Adrenal gland (tissue), 12 donors: ENCODE measurements around the gene DFFB. TPM values are rescaled to one million over a fixed set of nuclear protein-coding genes. Genes with fewer than 3 reads are reported as not detected.

Experiments
- DNase-seq, 7 donors: peaks; one replicate each; pipeline ENCODE4 v3.0.0-alpha.2; 2019 to 2020
- H3K27ac ChIP-seq, 5 donors: fragments of 200-600 bp; sonication (generic) in 4 of 5; 1 replicate in 3 of 5; 2 replicates in 2 of 5; pipeline versions ENCODE4 v1.5.1 to v1.8.0; 2016 to 2020; ENCODE audit warnings: mild to moderate bottlenecking in 1 of 5
- H3K27me3 ChIP-seq: fragments of 200-600 bp; 2 replicates; pipeline ENCODE4 v1.8.0; 2021
- H3K36me3 ChIP-seq, 2 donors: fragments of 200-600 bp; replicated peaks in 1 of 2; 1 replicate in 1 of 2; 2 replicates in 1 of 2; pipeline versions ENCODE4 v1.5.1 to v1.8.0; 2018 to 2022
- H3K4me1 ChIP-seq, 2 donors: fragments of 200-600 bp; replicated peaks in 1 of 2; 1 replicate in 1 of 2; 2 replicates in 1 of 2; pipeline versions ENCODE4 v1.5.1 to v1.8.0; 2018 to 2021
- H3K4me3 ChIP-seq, 4 donors: fragments of 200-600 bp; sonication (generic) in 3 of 4; one replicate each; pipeline ENCODE4 v1.5.1; 2016 to 2018
- H3K9me3 ChIP-seq, 3 donors: fragments of 200-600 bp; sonication (generic) in 1 of 3; replicated peaks in 1 of 3; 1 replicate in 2 of 3; 2 replicates in 1 of 3; pipeline versions ENCODE4 v1.5.1 to v1.8.0; 2016 to 2021
- POLR2A ChIP-seq, 2 donors: fragments of 450-650 bp; IDR thresholded peaks; one replicate each; pipeline ENCODE4 v1.6.1; 2017; ENCODE audit warnings: antibody characterized with exemption in 2 of 2, mild to moderate bottlenecking in 2 of 2, moderate library complexity in 1 of 2
- WGBS, 4 donors: extraction: QIAGEN DNeasy Blood & Tissue Kit in 2 of 4; methylation state at CpG; one replicate each; pipeline versions ENCODE4 v1.1.5 to v1.1.7; 2013 to 2017; 5-methylcytosine and 5-hydroxymethylcytosine counted together
- intact Hi-C, 2 donors: fragments of 100-400 bp; cut with DNase I; formaldehyde crosslinking; loops; one replicate each; pipeline versions ENCODE4 v1.14.1 to v1.15.0; 2022 to 2023
- polyA plus RNA-seq, 3 donors: library from polyadenylated mRNA; stranded (reverse); fragments of 200-250 nt in 2 of 3; fragments of 350-450 nt in 1 of 3; fragmentation: Illumina TruSeq in 1 of 3; extraction: RNeasy Lipid Tissue Mini Kit (QIAGEN cat#74804) in 1 of 3; gene quantifications; one replicate each; pipeline ENCODE4 v1.2.3, GENCODE V29; 2013 to 2014
- total RNA-seq, 9 donors: library from RNA; depleted of rRNA in 4 of 9; stranded (reverse); fragments of >200 nt in 4 of 9; fragments of 120-200 nt in 1 of 9; fragmentation: NEBNext Ultra II Directional in 1 of 9; extraction: Animal tissue kit (Norgen Biotek cat#: 25700) in 1 of 9; gene quantifications; one replicate each; pipeline versions ENCODE4 v1.1.0 to v1.2.4, GENCODE V29; 2013 to 2023
- TF ChIP-seq, protein P1 (sequence below), 6 experiments: fragments of 450-650 bp in 4 of 6; fragments of 200-600 bp in 2 of 6; sonication (generic) in 1 of 6; IDR thresholded peaks; 1 replicate in 5 of 6; 2 replicates in 1 of 6; pipeline versions ENCODE4 v1.5.1 to v1.8.0; 2016 to 2021; ENCODE audit warnings: antibody characterized with exemption in 6 of 6, mild to moderate bottlenecking in 2 of 6, moderate library complexity in 1 of 6
- donor health status: healthy with polysubstance abuse.
- donor health status: Bipolar disorder and iron deficiency.
- donor health status: DM: yes; HTN: yes; CAD: no.
- donor health status: DM: no; HTN: no; CAD: no.
- donor health status: DM: no; HTN: no; CAD: no.
- donor health status: DM: yes; HTN: yes; CAD: no.

DFFB gene
- total and polyA plus RNA-seq, 12 donors, result 1.8 to 13.4 (median 5.2) TPM

DNA sequence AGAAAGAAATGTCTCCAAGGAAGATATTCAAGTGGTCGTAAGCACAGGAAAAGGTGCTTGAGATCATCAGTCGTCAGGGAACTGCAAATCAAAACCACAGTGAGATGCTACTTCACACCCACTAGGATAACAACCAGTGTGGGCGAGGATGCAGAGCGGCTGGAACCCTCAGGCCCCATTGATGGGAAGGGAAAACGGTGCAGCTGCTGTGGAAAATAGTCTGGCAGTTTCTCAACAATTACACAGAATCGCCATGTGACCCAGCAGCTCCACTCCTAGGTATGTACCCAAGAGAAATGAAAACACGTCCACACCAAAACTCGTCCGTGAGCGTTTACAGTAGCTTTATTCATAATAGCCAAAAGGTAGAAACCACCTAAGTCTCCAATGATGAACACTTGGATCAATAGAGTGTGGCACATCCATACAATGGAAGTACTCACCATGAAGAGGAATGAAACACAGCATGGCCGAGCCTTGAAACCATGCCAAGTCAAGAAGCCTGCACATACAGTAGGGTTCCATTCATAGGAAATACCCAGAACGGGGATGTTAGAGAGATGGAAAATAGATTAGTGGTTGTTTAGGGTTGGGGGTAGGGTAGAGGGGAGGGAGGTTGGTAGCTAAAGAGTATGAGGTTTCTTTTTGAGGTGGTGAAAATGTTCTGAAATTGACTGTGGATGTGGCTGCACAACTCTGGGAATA lies 6.1 kb downstream of the DFFB start:
- Histone ChIP-seq H3K9me3 (no peaks in the 10 kb centered on the region), H3K4me1 (peaks cover under 1 to 2% of the 10 kb centered on the region in 2 donors), H3K36me3 (no peaks in the 10 kb centered on the region), H3K4me3 (no peak overlapping the region), H3K27ac (no peak overlapping the region), H3K27me3 (no peaks in the 10 kb centered on the region)
- WGBS, 4 donors, result 83 to 88% (median 85%) methylated on average over 12 of the region's 12 CpGs
- no peak for TF ChIP-seq POLR2A (IDR thresholded peaks at IDR 0.05)
- TF ChIP-seq, protein P1, sequence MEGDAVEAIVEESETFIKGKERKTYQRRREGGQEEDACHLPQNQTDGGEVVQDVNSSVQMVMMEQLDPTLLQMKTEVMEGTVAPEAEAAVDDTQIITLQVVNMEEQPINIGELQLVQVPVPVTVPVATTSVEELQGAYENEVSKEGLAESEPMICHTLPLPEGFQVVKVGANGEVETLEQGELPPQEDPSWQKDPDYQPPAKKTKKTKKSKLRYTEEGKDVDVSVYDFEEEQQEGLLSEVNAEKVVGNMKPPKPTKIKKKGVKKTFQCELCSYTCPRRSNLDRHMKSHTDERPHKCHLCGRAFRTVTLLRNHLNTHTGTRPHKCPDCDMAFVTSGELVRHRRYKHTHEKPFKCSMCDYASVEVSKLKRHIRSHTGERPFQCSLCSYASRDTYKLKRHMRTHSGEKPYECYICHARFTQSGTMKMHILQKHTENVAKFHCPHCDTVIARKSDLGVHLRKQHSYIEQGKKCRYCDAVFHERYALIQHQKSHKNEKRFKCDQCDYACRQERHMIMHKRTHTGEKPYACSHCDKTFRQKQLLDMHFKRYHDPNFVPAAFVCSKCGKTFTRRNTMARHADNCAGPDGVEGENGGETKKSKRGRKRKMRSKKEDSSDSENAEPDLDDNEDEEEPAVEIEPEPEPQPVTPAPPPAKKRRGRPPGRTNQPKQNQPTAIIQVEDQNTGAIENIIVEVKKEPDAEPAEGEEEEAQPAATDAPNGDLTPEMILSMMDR (IDR thresholded peaks at IDR 0.05), result no peak
- DNase-seq, result no peak
- intact Hi-C loops, result no loop called here

- intact Hi-C loops, result no loop called here
- no peaks in the 10 kb centered on the region for H3K9me3 ChIP-seq
- H3K36me3 ChIP-seq, result peaks cover 0 to 7% of the 10 kb centered on the region in 2 donors
- H3K27ac ChIP-seq, result no peak overlapping the region
- no peak overlapping the region for H3K4me3 ChIP-seq
- 86 to 98% (median 90%) methylated on average over 6 of the region's 6 CpGs for WGBS, 4 donors
- no peak for DNase-seq
- TF ChIP-seq POLR2A (IDR thresholded peaks at IDR 0.05), result no peak
- TF ChIP-seq, protein P1 (IDR thresholded peaks at IDR 0.05), result no peak
- no peaks in the 10 kb centered on the region for H3K4me1 ChIP-seq
- no peaks in the 10 kb centered on the region for H3K27me3 ChIP-seq
Observed at GRCh38 chr1:3864884-3865283, 7.6 kb downstream of the DFFB start.

GRCh38 chr1:3865606-3866160 lies 8.4 kb downstream of the DFFB start:
- WGBS, 4 donors, result 79 to 89% (median 87%) methylated on average over 5 to 18 of the region's 18 CpGs
- TF ChIP-seq POLR2A (IDR thresholded peaks at IDR 0.05), result no peak
- TF ChIP-seq, protein P1 (IDR thresholded peaks at IDR 0.05), result no peak
- intact Hi-C loops, result no loop called here
- H3K27ac ChIP-seq, result no peak overlapping the region
- H3K9me3 ChIP-seq, result no peaks in the 10 kb centered on the region
- peaks cover 0 to 14% of the 10 kb centered on the region in 2 donors for H3K36me3 ChIP-seq
- no peaks in the 10 kb centered on the region for H3K4me1 ChIP-seq
- no peaks in the 10 kb centered on the region for H3K27me3 ChIP-seq
- no peak for DNase-seq
- no peak overlapping the region for H3K4me3 ChIP-seq

- H3K4me3 ChIP-seq, result no peak overlapping the region
- intact Hi-C loops, result no loop called here
- no peaks in the 10 kb centered on the region for H3K9me3 ChIP-seq
- WGBS, 4 donors, result 66 to 88% (median 85%) methylated on average over 13 of the region's 13 CpGs
- H3K36me3 ChIP-seq, result peaks cover 0 to 27% of the 10 kb centered on the region in 2 donors
- H3K27me3 ChIP-seq, result no peaks in the 10 kb centered on the region
- no peaks in the 10 kb centered on the region for H3K4me1 ChIP-seq
- no peak overlapping the region for H3K27ac ChIP-seq
- no peak for DNase-seq
- TF ChIP-seq, protein P1 (IDR thresholded peaks at IDR 0.05), result no peak
- TF ChIP-seq POLR2A (IDR thresholded peaks at IDR 0.05), result no peak
Observed at GRCh38 chr1:3868464-3869006, 11.3 kb downstream of the DFFB start.
